Effector memory CD8-positive, alpha-beta T cell (primary cell): ENCODE measurements around the gene DUS1L.

ENCODE experiments used
- ATAC-seq: fragments of 150-1000 bp; cut with Tn5 transposase; replicated peaks from 2 replicates; pipeline ENCODE4 v1.10.0; 2021; ENCODE audit warnings: mild to moderate bottlenecking, moderate library complexity
- DNase-seq, 3 experiments: peaks; one replicate each; pipeline ENCODE4 v3.0.0; 2021
- H3K27ac Mint-ChIP-seq, 2 donors: one replicate each; pipeline ENCODE4 v1.8.0; 2022; ENCODE audit warnings: mild to moderate bottlenecking in 2 of 2, mixed read lengths in 2 of 2, moderate library complexity in 2 of 2
- H3K27me3 Mint-ChIP-seq, 2 donors: one replicate each; pipeline ENCODE4 v1.8.0; 2022; ENCODE audit warnings: mixed read lengths in 2 of 2
- H3K36me3 Mint-ChIP-seq: one replicate; pipeline ENCODE4 v1.8.0; 2022; ENCODE audit warnings: mild to moderate bottlenecking, moderate library complexity, mixed read lengths; ENCODE audit not compliant: insufficient read depth
- H3K4me1 Mint-ChIP-seq, 2 donors: one replicate each; pipeline ENCODE4 v1.8.0; 2022; ENCODE audit warnings: low read depth in 2 of 2, mixed read lengths in 2 of 2
- H3K4me3 Mint-ChIP-seq, 2 donors: one replicate each; pipeline ENCODE4 v1.8.0; 2022; ENCODE audit warnings: mild to moderate bottlenecking in 2 of 2, mixed read lengths in 2 of 2, moderate library complexity in 2 of 2
- H3K9me3 Mint-ChIP-seq, 2 donors: one replicate each; pipeline ENCODE4 v1.8.0; 2022; ENCODE audit warnings: mixed read lengths in 2 of 2

DUS1L gene

GRCh38 chr17:82024859-82025258, 40.7 kb downstream of the DUS1L start:
- Mint-ChIP-seq H3K4me3 (no peak overlapping the region), H3K9me3 (no peaks in the 10 kb centered on the region), H3K27ac (no peak overlapping the region), H3K27me3 (no peaks in the 10 kb centered on the region), H3K4me1 (peaks cover 17 to 30% of the 10 kb centered on the region in 2 donors), H3K36me3 (peaks cover 11% of the 10 kb centered on the region)
- ATAC-seq (no peak), DNase-seq (no peak)

- ATAC-seq (no peak), DNase-seq (no peak)
- no peaks in the 10 kb centered on the region for H3K27me3 Mint-ChIP-seq
- peaks cover 11% of the 10 kb centered on the region for H3K36me3 Mint-ChIP-seq
- H3K9me3 Mint-ChIP-seq, result no peaks in the 10 kb centered on the region
- no peak overlapping the region for H3K27ac Mint-ChIP-seq
- H3K4me1 Mint-ChIP-seq, result peaks cover 13 to 25% of the 10 kb centered on the region in 2 donors
- H3K4me3 Mint-ChIP-seq, result peak overlapping the region; percentile 72 to 80
These were observed 42.0 kb downstream of the DUS1L start for GRCh38 chr17:82023447-82024241.

GRCh38 chr17:82022981-82023446, 42.6 kb downstream of the DUS1L start, which contains the start of gene LRRC45:
TSS of gene LRRC45 (plus strand) at chr17:82023305. CDS start at chr17:82023644, 339 bp downstream.
- Mint-ChIP-seq H3K4me3 (peak within 1 kb of the TSS; percentile 72 to 80), H3K27ac (peak within 1 kb of the TSS in 1 of 2 donors; percentile 77), H3K9me3 (no peaks in the 10 kb centered on the region), H3K36me3 (peaks cover 11% of the 10 kb centered on the region), H3K27me3 (no peaks in the 10 kb centered on the region), H3K4me1 (peaks cover 13 to 25% of the 10 kb centered on the region in 2 donors)
- peak; percentile 93 for ATAC-seq
- DNase-seq, result peak; percentile 98 to 99 (median 99)

- no peak for DNase-seq
- H3K9me3 Mint-ChIP-seq, result no peaks in the 10 kb centered on the region
- H3K27ac Mint-ChIP-seq, result peak within 1 kb of the TSS in 1 of 2 donors; percentile 77
- H3K4me1 Mint-ChIP-seq, result peaks cover 13 to 23% of the 10 kb centered on the region in 2 donors
- peaks cover 11% of the 10 kb centered on the region for H3K36me3 Mint-ChIP-seq
- no peaks in the 10 kb centered on the region for H3K27me3 Mint-ChIP-seq
- H3K4me3 Mint-ChIP-seq, result peak within 1 kb of the TSS; percentile 72 to 80
- peak; percentile 23 for ATAC-seq
These were observed 43.2 kb downstream of the DUS1L start, which contains the start of gene CENPX for GRCh38 chr17:82022310-82022980. TSS of gene CENPX (minus strand) at chr17:82022878. CDS start at chr17:82022861, 17 bp downstream.

- H3K4me1 Mint-ChIP-seq, result peaks cover 13 to 23% of the 10 kb centered on the region in 2 donors
- no peaks in the 10 kb centered on the region for H3K27me3 Mint-ChIP-seq
- no peaks in the 10 kb centered on the region for H3K9me3 Mint-ChIP-seq
- peak overlapping the region; percentile 72 to 80 for H3K4me3 Mint-ChIP-seq
- ATAC-seq (no peak), DNase-seq (no peak)
- peak overlapping the region in 1 of 2 donors; percentile 29 for H3K27ac Mint-ChIP-seq
- H3K36me3 Mint-ChIP-seq, result peaks cover 11% of the 10 kb centered on the region
These were observed 43.7 kb downstream of the DUS1L start for GRCh38 chr17:82021900-82022309.

- H3K27ac Mint-ChIP-seq, result peak overlapping the region in 1 of 2 donors; percentile 29
- ATAC-seq, result no peak
These were observed 44.3 kb downstream of the DUS1L start for GRCh38 chr17:82021107-82021899.

GRCh38 chr17:82020572-82021106, 45.0 kb downstream of the DUS1L start:
- Mint-ChIP-seq H3K36me3 (peaks cover 11% of the 10 kb centered on the region), H3K27me3 (no peaks in the 10 kb centered on the region), H3K9me3 (no peaks in the 10 kb centered on the region), H3K4me3 (peak overlapping the region; percentile 12 to 39), H3K27ac (no peak overlapping the region), H3K4me1 (peaks cover 13 to 23% of the 10 kb centered on the region in 2 donors)
- DNase-seq, result no peak
- no peak for ATAC-seq

More at GRCh38 chr17:82021107-82021899, 44.3 kb downstream of the DUS1L start:
- H3K9me3 Mint-ChIP-seq, result no peaks in the 10 kb centered on the region
- H3K4me3 Mint-ChIP-seq, result peak overlapping the region; percentile 72 to 80
- H3K36me3 Mint-ChIP-seq, result peaks cover 11% of the 10 kb centered on the region
- DNase-seq, result peak in 1 of 3 experiments; percentile 36
- peaks cover 13 to 23% of the 10 kb centered on the region in 2 donors for H3K4me1 Mint-ChIP-seq
- H3K27me3 Mint-ChIP-seq, result no peaks in the 10 kb centered on the region

- DNase-seq (peak; percentile 53 to 60 (median 58)), ATAC-seq (no peak)
- Mint-ChIP-seq H3K27ac (no peak overlapping the region), H3K4me3 (peak overlapping the region; percentile 12 to 39), H3K4me1 (peaks cover 10 to 23% of the 10 kb centered on the region in 2 donors), H3K36me3 (peaks cover 8% of the 10 kb centered on the region), H3K27me3 (no peaks in the 10 kb centered on the region), H3K9me3 (no peaks in the 10 kb centered on the region)
These were observed 45.7 kb downstream of the DUS1L start for GRCh38 chr17:82019690-82020571.

GRCh38 chr17:82018989-82019689, 46.5 kb downstream of the DUS1L start:
- Mint-ChIP-seq H3K9me3 (no peaks in the 10 kb centered on the region), H3K27ac (no peak overlapping the region), H3K4me3 (no peak overlapping the region), H3K27me3 (no peaks in the 10 kb centered on the region), H3K4me1 (peaks cover 10 to 22% of the 10 kb centered on the region in 2 donors), H3K36me3 (peaks cover 8% of the 10 kb centered on the region)
- DNase-seq (no peak), ATAC-seq (no peak)

- DNase-seq (no peak), ATAC-seq (no peak)
- Mint-ChIP-seq H3K9me3 (no peaks in the 10 kb centered on the region), H3K36me3 (peaks cover 8% of the 10 kb centered on the region), H3K4me3 (no peak overlapping the region), H3K4me1 (peaks cover 10 to 16% of the 10 kb centered on the region in 2 donors), H3K27ac (no peak overlapping the region), H3K27me3 (no peaks in the 10 kb centered on the region)
These were observed 47.2 kb downstream of the DUS1L start for GRCh38 chr17:82018152-82018988.

- H3K4me1 Mint-ChIP-seq, result peaks cover 10 to 16% of the 10 kb centered on the region in 2 donors
- no peak for DNase-seq
- H3K9me3 Mint-ChIP-seq, result no peaks in the 10 kb centered on the region
- H3K4me3 Mint-ChIP-seq, result no peak overlapping the region
- H3K36me3 Mint-ChIP-seq, result peaks cover 3% of the 10 kb centered on the region
- no peak for ATAC-seq
- no peak overlapping the region for H3K27ac Mint-ChIP-seq
- H3K27me3 Mint-ChIP-seq, result no peaks in the 10 kb centered on the region
These were observed 47.9 kb downstream of the DUS1L start for GRCh38 chr17:82017612-82018151.
